Measurements from ENCODE around the gene FSCB. TPM values are rescaled to one million over a fixed set of nuclear protein-coding genes. Genes with fewer than 3 reads are reported as not detected.

FSCB gene
- polyA plus RNA-seq, 1 donor from 2014 or later: not detected

DNA sequence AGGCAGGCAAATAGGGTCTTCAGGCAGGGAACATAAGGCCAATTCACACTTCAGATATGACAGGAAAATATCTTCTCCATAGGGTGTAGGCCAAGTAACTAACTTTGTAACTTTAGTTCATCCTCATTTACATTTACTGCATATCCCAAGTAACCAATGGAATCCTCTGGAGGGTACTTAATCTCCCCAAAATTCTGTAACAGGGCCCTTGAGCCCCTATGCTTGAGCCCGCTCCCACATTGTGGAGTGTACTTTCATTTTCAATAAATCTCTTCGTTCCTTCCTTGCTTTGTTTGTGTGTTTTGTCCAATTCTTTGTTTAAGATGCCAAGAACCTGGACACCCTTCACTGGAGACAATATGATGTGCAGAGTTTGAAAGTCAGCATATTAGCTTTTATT is 45.3 kb downstream of the FSCB start:
- H3K27ac Mint-ChIP-seq: no peak overlapping the region
- H3K36me3 Mint-ChIP-seq: no peaks in the 10 kb centered on the region
- no peaks in the 10 kb centered on the region for H3K27me3 Mint-ChIP-seq
- no peak overlapping the region for H3K4me3 Mint-ChIP-seq
- H3K9me3 Mint-ChIP-seq: peaks cover 6 to 8% (median 8%) of the 10 kb centered on the region in 3 donors
- H3K4me1 Mint-ChIP-seq: no peaks in the 10 kb centered on the region

Measured in IgD-negative memory B cell (primary cell).